ENCODE results near the gene TLL1.

Gene TLL1

DNA sequence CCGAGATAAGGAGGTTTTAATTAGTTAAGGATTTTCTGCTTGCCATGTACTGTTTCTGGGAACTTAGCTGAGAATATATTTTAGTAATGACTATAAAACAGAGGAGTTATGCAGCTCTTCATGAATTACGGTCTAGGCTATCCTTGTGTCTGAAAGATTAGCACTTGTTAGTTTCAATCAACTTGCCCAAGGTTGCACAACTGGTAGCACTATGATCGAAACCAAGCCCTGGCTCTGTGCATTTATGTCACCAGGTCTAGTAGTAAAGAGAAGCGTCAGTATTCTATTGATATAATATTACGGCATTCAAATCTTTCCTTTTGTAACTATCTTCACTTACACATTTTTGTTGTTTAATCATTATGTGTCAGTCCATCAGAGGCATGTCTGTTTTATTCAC lies 176.0 kb downstream of the TLL1 start:
- DNase-seq (ENCODE audit: low read depth, low spot score): no peak

DNA sequence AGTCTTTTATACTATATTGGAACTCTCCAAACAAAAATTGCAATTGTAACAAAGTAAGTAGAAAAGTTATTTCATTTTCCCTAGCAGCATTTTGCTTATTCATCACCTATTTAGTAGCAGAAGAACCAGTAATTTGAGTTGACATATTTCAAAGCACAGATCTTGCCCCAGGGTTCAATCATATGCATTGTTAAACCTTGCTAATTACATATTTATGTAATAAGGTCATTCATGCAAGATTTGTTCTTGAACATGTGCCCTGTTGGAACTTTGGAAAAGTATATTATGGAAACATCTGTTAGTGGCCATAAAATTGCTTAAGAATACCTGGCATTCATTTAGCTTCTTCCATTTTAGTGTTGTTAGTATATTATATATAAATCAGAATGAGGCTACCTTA lies 191.7 kb downstream of the TLL1 start:
- no peak for DNase-seq (ENCODE audit: low read depth, low spot score)

DNA sequence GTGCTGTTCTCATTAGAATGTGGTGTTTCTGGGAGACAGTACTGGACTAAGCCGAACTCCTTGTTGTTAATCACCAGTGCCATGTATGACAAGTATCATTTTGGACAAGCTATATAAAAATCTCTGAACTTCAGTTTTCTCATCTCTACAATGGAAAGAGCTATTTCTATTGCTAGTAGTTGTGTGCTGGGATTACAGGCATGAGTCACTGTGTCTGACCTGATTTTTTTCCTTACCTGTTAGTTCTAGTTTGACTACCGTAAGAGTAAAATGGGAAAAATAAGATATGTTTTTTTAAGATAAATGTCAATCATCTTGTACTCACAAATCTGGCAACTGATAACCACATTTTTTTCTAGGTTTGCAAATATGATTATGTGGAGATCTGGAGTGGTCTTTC lies 192.3 kb downstream of the TLL1 start:
- DNase-seq (ENCODE audit: low read depth, low spot score): no peak

DNA sequence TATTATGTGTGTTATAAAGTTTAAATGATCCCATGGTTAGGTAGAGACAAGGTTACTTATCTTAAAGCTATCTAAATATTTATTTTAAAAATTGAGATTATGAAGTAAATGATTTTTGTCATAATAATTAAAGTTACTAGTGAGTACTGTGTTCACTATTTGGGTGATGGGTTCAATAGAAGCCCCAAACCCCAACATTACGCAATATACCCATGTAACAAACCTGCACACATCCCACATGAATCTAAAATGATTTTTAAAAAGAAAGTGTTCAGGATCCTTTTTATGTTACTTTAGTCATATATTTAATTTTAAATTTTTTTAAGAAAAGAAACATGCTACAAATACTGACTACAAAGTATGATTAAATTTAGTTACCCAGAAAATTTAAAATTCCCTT lies 193.9 kb downstream of the TLL1 start:
- no peak for DNase-seq (ENCODE audit: low read depth, low spot score)

- no peak for DNase-seq (ENCODE audit: low read depth, low spot score)
Observed at GRCh38 chr4:166067915-166068314, 194.9 kb downstream of the TLL1 start.

GRCh38 chr4:166073783-166074182 lies 200.7 kb downstream of the TLL1 start:
- no peak for DNase-seq (ENCODE audit: low read depth, low spot score)

- no peak for DNase-seq (ENCODE audit: low read depth, low spot score)
Observed at GRCh38 chr4:166075599-166075998, 202.6 kb downstream of the TLL1 start.

DNA sequence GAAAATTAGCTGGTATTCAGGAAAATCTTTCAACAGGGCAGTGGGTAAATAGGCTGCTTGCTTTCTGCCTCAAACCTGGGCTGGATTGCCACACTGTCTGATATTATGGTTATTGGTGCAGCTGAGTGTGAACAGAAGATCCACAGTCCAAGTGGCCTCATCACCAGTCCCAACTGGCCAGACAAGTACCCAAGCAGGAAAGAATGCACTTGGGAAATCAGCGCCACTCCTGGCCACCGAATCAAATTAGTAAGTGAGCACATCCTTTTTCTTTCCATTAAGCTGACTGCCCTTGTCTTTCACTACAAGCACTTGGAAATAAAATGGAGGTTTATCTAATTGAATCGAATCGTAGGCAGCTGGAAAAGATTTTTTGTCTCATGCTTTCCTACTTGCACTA lies 204.7 kb downstream of the TLL1 start:
- DNase-seq (ENCODE audit: low read depth, low spot score): no peak

GRCh38 chr4:166078383-166078782 lies 205.3 kb downstream of the TLL1 start:
- no peak for DNase-seq (ENCODE audit: low read depth, low spot score)

DNA sequence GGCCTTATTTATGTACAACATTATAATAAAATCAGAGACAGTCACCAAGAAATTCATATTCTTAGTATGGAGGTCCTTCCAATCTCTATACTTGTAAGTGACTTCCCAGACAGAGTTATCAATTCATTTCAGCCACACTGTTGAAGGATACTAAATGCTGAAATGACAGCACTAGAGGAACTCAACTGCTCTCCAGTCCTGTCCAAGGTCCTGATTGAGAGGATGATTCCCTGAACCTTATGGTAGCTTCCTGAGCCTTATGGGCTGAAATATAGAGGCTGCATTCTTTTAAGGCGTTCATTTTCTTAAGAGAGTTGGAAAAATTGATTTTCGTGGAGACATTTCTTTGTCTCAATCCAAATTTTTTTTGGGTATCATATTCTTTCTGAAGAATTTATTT lies 205.9 kb downstream of the TLL1 start:
- DNase-seq (ENCODE audit: low read depth, low spot score): no peak

DNA sequence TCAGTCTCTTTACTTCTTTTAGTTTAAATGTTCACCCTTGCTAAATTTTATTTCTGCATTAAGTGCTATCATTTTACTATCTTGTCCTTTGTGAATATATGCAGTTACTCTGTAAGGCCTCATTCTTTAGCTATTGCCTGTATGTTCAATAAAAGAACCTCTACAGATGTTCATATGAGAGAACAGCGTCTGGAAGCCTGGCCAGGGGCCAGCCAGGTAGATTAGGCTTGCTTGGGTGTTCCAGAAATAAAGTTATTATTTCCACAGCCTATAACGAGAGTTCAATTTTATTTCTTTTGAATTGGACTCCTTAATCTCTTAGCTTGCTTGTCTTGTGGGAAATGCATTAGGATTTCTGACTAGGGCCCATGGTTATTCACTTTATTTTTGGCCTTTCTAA lies 214.5 kb downstream of the TLL1 start:
- DNase-seq (ENCODE audit: low read depth, low spot score): no peak

DNA sequence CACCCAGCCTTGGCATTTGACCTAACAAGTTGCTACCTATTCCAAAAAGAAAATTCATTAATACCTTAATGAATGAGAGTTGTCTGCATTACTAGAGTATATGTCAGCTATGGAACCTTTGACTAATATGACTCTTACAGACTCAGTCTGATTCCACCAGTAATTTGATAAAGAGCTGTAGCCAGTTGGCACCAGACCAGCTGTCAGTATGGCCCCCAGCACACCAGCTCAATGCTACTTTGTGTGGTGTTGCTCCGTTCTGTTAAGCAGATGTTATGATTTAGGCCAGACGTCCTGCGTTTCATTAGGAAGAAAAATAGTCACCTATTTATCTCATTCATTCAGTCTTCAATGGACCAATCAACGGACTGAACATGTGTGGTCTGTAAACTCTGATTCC lies 215.5 kb downstream of the TLL1 start:
- DNase-seq (ENCODE audit: low read depth, low spot score): no peak

DNA sequence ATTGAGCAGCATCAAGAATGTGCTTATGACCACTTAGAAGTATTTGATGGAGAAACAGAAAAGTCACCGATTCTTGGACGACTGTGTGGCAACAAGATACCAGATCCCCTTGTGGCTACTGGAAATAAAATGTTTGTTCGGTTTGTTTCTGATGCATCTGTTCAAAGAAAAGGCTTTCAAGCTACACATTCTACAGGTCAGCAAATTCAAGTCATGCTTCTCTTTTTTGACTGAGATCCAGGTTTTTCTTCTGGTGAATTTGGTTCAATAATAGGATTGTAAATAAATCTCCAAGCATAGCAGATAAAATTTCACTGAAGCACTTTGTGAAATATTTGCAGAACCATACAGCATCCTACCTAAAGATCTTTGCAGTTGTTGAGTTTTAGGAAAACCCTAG lies 218.1 kb downstream of the TLL1 start:
- DNase-seq (ENCODE audit: low read depth, low spot score): no peak

GRCh38 chr4:166091912-166092510 lies 219.0 kb downstream of the TLL1 start:
- no peak for DNase-seq (ENCODE audit: low read depth, low spot score)

- no peak for DNase-seq (ENCODE audit: low read depth, low spot score)
Observed at GRCh38 chr4:166092797-166093290, 219.8 kb downstream of the TLL1 start.

GRCh38 chr4:166104623-166105022 lies 231.6 kb downstream of the TLL1 start:
- no peak for DNase-seq (ENCODE audit: low read depth, low spot score)

DNA sequence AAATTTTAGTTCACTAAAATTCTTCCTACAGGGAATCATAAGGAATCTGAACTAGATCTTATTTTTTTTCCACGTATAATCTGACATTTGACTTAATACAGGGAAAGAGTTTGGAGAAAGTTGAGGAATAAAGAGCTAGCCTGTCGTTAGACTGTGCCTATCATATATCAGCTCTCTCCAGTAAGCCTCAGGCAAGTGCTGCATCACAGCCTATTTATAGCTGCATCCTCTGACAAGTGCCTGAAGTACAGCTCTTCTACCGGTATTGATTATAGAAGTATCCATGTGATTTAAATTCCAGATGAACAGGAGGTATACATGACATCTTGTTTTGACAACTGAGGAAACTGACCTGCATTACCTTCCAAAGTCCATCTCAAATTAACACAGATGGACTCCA lies 248.9 kb downstream of the TLL1 start:
- DNase-seq (ENCODE audit: low read depth, low spot score): no peak

DNA sequence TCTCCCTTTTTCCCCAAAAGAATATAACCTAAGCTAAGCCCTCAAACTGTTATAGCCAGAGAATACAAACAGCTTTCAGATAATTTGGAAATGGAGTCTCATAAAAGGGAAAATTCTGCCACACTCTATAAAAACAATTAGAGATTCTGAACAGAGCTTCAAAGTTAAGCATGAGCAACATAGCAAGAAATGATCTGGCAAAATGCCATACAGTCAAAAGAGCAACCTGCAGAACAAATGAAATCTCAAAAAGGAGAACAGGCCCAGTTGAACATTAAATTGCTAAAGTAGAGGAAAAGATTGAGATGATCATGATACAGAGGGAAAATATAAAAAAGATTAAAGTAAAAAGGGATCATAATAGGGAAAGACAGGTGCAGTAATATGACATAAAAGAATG lies 250.5 kb downstream of the TLL1 start:
- DNase-seq (ENCODE audit: low read depth, low spot score): no peak

GRCh38 chr4:166128403-166128802 lies 255.4 kb downstream of the TLL1 start:
- DNase-seq (ENCODE audit: low read depth, low spot score): no peak

GRCh38 chr4:166134285-166134684 lies 261.2 kb downstream of the TLL1 start:
- DNase-seq (ENCODE audit: low read depth, low spot score): no peak

- no peak for DNase-seq (ENCODE audit: low read depth, low spot score)
Observed at GRCh38 chr4:166140951-166141350, 267.9 kb downstream of the TLL1 start.

DNA sequence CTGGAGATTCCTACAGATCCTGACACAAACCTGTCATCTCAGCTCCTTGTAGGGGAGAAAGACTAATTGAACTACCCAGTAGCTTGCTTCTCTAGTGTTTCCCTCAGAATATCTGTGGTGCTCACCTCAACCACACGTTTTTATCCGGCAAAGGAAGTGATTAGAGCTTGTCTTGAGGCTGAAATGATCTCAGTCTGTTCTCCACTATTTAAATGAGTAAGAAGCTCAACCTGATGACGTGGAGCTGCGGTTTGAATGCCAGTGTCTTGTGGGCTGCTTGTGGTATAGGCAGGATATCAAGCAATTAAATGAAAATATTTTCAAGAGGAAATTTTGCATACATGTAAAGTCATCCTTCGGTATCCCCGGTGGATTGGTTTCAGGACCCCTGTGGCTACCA lies 270.2 kb downstream of the TLL1 start:
- no peak for DNase-seq (ENCODE audit: low read depth, low spot score)

DNA sequence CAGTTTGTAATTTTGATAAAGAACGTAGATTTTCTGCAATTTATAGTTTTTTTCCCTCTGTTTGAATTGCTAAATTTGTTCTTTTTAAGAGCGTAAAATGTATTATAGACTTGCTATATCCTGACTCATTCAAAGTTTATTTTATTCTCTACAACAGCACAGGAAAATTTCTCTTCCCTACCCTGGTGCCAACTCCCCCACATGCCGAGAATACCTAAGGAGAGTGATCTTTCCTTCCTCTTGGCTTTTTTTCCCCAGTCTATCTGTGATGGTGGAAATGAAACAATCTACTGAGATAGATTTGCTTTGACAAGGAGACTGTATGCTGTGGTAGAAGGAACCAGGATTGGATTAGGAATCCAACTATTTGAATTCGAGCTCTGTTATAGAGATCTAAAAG lies 271.6 kb downstream of the TLL1 start:
- no peak for DNase-seq (ENCODE audit: low read depth, low spot score)

- DNase-seq (ENCODE audit: low read depth, low spot score): no peak
Observed at GRCh38 chr4:166146806-166147540, 273.9 kb downstream of the TLL1 start.

All from ELF-1 (cell line).